ENCODE data around the gene NINL.
"Not testable (repeated sequence)": the region's sequence is repeated elsewhere in the genome, so short reads cannot be mapped to it uniquely, and the experiment has no call there.

Gene NINL

DNA sequence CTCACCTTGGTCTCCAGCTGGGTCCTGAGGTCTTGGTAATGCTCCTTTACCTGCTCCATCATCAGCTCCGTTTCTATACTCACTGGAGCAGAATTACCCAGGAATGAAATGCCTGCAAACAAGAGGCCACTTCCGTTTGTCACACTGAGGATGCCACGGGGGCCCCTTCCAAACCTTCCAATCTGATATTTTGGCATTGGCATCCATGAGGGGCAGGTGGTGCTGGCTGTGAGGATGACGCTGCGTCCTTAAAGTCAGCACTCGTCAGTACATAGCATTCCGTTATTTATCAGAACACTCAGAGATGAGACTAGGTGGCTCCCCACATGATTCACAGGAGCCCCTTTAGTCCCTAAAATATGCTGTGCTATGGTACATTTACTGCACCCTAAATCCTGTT lies 105.2 kb downstream of the NINL start:
- no peak for DNase-seq (ENCODE audit: low spot score)
- peak overlapping the region; percentile 81 for H3K27ac ChIP-seq
- TF ChIP-seq CTCF (conservative IDR thresholded peaks at IDR 0.05; ENCODE audit: low read depth) = no peak
- POLR2A ChIA-PET (ENCODE audit: low non-redundant PET) = no interaction called here
- CTCF ChIA-PET = no interaction called here

DNA sequence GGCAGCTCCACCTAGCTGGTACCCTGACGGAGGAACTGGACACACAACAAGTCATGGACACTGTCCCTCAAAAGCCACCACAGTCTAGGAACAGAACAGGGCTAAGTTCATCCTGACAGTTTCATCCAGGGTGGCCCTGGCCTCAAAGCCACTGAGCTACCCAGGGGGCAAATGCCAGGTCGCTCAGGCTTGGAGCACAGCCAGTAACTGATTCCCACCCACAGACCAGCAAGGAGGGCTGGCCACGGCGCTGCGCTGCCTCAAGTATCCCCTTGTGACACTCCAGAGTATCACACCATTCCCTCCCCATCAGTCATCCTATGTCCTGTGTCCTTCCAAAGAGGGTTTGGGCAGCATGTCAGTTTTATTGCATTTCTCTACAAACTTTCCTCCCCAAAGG lies 105.7 kb downstream of the NINL start:
- no peak for TF ChIP-seq CTCF (conservative IDR thresholded peaks at IDR 0.05; ENCODE audit: low read depth)
- ChIA-PET CTCF (no interaction called here), POLR2A (ENCODE audit: low non-redundant PET) (no interaction called here)
- peak overlapping the region; percentile 81 for H3K27ac ChIP-seq
- DNase-seq (ENCODE audit: low spot score) = no peak

DNA sequence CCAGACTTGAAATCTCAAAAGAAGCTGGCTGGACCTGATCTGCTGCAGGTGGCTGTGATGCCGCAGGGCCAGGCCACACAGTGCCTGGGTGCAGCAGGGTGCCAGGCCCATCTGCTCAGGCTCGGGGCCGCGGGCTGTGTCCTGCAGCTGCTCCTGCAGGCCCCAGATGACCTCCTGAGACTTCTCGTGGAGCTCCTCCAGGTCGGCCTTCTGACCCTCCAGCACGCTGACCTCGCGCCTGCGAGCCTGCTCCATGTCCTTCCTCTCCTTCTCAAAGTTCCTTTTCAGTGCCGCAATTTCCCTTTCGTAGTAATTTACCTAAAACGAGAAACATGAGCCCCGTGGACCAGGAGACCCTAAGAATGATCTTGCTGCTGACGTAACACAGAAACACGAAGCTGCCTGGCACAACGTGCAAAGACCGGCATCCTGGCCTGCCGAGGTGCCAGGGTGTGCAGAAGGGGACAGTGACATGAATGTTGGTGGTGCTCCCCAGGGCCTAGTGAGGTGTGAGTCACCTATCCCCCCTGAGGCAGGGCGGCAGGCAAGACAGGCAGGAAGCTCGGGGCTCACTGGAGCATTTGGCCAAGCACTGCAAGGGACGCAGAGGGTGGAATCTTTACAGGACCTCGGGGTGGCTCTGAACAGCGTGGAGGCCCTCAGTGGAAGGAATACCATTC lies 106.3 kb downstream of the NINL start:
- CTCF ChIA-PET = no interaction called here

DNA sequence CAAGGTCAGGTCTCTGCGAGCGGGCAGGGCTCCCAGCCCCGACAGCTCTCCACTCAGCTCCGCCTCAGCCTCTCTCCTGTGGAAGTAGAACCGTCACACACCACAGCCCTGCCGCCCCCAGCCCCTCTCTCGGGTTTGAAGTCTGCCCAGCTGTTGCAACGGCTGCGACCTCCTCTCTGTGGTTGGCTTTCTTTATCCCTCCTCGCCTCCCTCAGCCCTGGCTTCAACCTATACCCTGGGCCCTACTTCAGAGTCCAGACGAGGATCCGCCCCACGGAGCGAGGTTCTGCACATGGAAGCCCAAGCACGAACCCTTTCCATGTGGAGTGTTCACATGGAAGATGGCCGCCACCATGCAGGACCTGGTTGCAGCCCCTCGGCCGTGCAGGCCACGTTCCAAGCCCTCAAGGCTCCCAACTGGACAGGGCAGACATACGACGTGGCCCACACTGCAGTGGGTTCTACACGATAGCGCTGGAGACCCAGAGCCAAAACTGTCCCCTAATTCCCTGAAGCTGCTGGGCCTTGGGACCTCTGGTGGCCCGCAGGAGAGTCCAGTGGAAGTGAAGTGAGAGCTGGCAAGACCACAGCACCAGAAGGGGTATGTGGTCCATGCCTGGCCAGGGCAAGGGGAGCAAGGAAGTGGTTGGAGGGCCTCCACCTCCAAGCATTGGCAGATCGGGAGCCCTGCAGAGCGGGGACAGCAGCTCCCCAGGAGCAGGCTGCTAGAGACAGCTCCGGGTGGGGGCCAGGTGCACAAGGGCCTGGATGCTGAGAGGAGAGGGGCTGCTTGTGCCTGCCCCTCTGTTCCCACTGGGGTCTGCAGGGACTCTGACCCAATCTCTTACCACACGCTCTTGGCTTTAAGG lies 108.1 kb downstream of the NINL start:
- POLR2A ChIA-PET (ENCODE audit: low non-redundant PET) = no interaction called here
- peak overlapping the region; percentile 81; the same call in 1 of the 2 replicates for H3K27ac ChIP-seq
- CTCF ChIA-PET = interaction anchor here (0.6 kb wide), 1 partner anchor 436 kb away, joined by 3 read pairs; no protein-coding TSS in a partner anchor
- no peak for DNase-seq (ENCODE audit: low spot score)
- no peak for TF ChIP-seq CTCF (conservative IDR thresholded peaks at IDR 0.05; ENCODE audit: low read depth)

More for the DNA sequence above, 106.3 kb downstream of the NINL start:
- TF ChIP-seq CTCF (conservative IDR thresholded peaks at IDR 0.05; ENCODE audit: low read depth) = no peak
- DNase-seq (ENCODE audit: low spot score) = no peak
- peak overlapping the region; percentile 81 for H3K27ac ChIP-seq
- POLR2A ChIA-PET (ENCODE audit: low non-redundant PET) = interaction anchor here (0.5 kb wide), 1 partner anchor 62 kb away, joined by 3 read pairs; no protein-coding TSS in a partner anchor

DNA sequence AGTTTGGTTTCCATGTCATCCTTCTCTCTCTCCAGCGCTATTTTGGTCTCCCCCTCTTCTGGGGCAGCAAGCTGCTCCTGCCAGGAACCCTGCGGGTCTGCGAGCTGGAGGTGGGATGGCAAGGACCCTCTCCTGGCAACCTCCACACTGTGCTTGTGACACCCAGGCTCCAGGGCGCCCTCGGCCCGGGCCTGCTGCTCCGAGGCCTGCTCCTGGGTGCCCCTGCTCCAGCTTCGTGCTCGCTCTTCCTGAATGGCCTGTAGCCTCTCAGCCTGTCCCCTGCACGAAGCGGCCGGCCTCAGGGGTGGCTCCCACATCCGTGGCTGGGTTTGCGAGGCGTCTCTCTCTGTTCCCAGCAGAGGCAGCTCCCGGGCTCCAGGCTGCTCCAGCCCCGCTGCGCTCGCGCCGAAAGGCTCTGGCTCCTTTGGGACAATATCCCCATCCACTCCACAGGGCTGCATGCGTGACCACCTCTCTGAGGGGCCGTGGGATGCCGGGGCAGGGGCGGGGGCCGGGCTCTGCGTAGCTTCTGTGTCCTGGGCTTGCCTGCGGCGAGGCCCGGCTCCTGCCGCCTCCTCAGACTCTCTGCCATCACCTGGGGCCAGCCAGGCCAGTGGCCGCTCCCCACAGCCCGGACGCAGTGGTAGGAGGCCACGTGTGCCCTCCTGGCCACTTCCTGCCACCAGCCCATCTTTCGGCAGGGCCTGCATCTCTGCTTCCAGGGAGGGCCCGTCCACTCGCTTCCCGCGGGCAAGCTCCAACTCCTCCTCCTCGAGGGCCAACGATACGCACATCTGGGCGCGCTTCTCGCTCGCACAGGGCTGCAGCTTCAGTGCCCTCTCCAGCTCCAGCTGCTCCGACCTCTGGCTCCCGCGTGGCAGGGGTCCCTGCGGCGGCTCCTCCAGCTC lies 109.0 kb downstream of the NINL start:
- ChIA-PET POLR2A (ENCODE audit: low non-redundant PET) (no interaction called here), CTCF (interaction anchor here (0.7 kb wide), 1 partner anchor 453 kb away, joined by 3 read pairs; no protein-coding TSS in a partner anchor)
- H3K27ac ChIP-seq = no peak overlapping the region
- TF ChIP-seq CTCF (conservative IDR thresholded peaks at IDR 0.05; ENCODE audit: low read depth) = no peak
- DNase-seq (ENCODE audit: low spot score) = no peak

DNA sequence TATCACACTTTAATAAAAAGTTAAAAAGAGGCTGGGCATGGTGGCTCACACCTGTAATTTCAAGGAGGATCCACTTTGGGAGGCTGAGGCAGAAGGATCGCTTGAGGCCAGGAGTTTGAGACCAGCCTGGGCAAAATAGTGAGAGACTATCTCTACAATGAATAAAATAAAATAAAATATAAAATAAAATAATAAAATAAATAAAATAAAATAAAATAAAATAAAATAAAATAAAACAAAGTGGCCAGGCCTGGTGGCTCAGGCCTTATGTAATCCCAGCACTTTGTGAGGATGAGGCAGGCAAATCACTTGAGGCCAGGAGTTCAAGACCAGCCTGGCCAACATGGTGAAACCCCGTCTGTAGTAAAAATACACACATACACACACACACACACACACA lies 112.0 kb downstream of the NINL start:
- DNase-seq (ENCODE audit: low spot score); POLR2A ChIA-PET (ENCODE audit: low non-redundant PET); H3K27ac ChIP-seq; CTCF ChIA-PET: not testable (repeated sequence)

Measured in RWPE1 (cell line).